PFSK-1 (cell line): ENCODE data around the gene TCIRG1.

ENCODE experiments used
- FOXP2 ChIP-seq: optimal IDR thresholded peaks from 2 replicates; pipeline ENCODE3; 2011; ENCODE audit warnings: borderline replicate concordance, control low read depth, inconsistent platforms; ENCODE audit not compliant: insufficient read depth; ENCODE audit errors: extremely low read length, extremely low read depth
- POLR2AphosphoS5 ChIP-seq: IDR thresholded peaks from 2 replicates; pipeline ENCODE4 v1.6.1; 2012; ENCODE audit warnings: low read depth, mild to moderate bottlenecking, control low read depth, low read length, moderate library complexity
- SIN3A ChIP-seq: IDR thresholded peaks from 2 replicates; pipeline ENCODE4 v1.6.1; 2012; ENCODE audit warnings: mild to moderate bottlenecking, low read length, moderate library complexity, borderline replicate concordance; ENCODE audit not compliant: insufficient read depth
- TAF1 ChIP-seq: IDR thresholded peaks from 2 replicates; pipeline ENCODE4 v1.6.1; 2012; ENCODE audit warnings: low read length, control low read depth, borderline replicate concordance; ENCODE audit not compliant: insufficient read depth
- TF ChIP-seq, protein P1 (sequence below), 2 experiments: IDR thresholded peaks; 2 replicates each; pipeline versions ENCODE4 v1.6.1 to v1.8.0; 2011 to 2012; ENCODE audit warnings: low read depth in 2 of 2, low read length in 2 of 2, control low read depth in 1 of 2, inconsistent platforms in 1 of 2, mild to moderate bottlenecking in 1 of 2, moderate library complexity in 1 of 2; ENCODE audit not compliant: insufficient read depth in 1 of 2

TCIRG1 gene

GRCh38 chr11:68011051-68011943, 27.5 kb upstream of the TCIRG1 start:
- TF ChIP-seq POLR2AphosphoS5: no peak
- TF ChIP-seq, protein P1, sequence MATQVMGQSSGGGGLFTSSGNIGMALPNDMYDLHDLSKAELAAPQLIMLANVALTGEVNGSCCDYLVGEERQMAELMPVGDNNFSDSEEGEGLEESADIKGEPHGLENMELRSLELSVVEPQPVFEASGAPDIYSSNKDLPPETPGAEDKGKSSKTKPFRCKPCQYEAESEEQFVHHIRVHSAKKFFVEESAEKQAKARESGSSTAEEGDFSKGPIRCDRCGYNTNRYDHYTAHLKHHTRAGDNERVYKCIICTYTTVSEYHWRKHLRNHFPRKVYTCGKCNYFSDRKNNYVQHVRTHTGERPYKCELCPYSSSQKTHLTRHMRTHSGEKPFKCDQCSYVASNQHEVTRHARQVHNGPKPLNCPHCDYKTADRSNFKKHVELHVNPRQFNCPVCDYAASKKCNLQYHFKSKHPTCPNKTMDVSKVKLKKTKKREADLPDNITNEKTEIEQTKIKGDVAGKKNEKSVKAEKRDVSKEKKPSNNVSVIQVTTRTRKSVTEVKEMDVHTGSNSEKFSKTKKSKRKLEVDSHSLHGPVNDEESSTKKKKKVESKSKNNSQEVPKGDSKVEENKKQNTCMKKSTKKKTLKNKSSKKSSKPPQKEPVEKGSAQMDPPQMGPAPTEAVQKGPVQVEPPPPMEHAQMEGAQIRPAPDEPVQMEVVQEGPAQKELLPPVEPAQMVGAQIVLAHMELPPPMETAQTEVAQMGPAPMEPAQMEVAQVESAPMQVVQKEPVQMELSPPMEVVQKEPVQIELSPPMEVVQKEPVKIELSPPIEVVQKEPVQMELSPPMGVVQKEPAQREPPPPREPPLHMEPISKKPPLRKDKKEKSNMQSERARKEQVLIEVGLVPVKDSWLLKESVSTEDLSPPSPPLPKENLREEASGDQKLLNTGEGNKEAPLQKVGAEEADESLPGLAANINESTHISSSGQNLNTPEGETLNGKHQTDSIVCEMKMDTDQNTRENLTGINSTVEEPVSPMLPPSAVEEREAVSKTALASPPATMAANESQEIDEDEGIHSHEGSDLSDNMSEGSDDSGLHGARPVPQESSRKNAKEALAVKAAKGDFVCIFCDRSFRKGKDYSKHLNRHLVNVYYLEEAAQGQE (IDR thresholded peaks at IDR 0.05; ENCODE audit: insufficient read depth in 1 of 2, low read depth in 2 of 2, low read length in 2 of 2): no peak
- no peak for TF ChIP-seq FOXP2
- TF ChIP-seq SIN3A: no peak
- no peak for TF ChIP-seq TAF1

DNA sequence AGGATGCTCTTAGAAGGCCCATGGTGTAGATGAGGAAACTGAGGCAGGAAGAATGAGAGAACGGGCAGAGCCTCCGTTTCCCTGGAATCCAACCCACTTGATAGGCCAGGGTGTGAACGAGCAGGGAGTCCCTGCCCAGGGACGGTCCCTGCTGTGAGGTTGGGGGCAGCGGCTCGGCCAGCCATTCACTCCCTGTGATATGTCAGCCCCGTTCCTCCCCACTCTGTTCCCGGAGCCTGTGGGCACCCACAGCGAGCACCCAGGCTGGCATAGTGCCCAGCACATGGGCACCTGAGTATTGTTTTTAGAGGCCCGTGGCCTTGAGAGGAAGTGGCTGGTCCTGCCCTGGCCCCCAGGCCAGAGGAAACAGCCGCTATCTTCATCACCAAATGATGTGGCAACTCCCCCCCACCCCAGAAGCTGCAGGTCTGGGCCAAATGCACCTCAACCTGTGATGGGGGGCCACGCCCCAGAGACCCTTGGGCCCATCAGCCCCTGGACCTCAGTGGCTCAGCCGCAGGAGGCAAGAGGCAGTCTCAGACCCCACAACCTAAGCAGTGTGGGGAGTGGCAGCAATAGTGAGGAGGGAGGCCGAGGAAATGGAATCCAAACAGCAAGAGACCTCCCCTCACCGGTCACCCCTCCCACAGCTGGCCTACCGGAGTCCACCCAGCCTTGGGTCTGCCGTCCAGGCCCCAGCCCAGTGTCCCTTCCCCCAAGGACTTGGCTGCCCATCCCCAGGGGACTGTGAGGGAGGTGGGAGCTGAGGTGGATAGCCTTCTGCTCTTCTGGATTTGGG, 26.6 kb upstream of the TCIRG1 start:
- no peak for TF ChIP-seq TAF1

- TF ChIP-seq SIN3A: no peak
- no peak for TF ChIP-seq FOXP2
- no peak for TF ChIP-seq TAF1
- TF ChIP-seq, protein P1 (IDR thresholded peaks at IDR 0.05; ENCODE audit: insufficient read depth in 1 of 2, low read depth in 2 of 2, low read length in 2 of 2): no peak
- TF ChIP-seq POLR2AphosphoS5: no peak
These were observed 25.8 kb upstream of the TCIRG1 start for GRCh38 chr11:68012843-68013610.

DNA sequence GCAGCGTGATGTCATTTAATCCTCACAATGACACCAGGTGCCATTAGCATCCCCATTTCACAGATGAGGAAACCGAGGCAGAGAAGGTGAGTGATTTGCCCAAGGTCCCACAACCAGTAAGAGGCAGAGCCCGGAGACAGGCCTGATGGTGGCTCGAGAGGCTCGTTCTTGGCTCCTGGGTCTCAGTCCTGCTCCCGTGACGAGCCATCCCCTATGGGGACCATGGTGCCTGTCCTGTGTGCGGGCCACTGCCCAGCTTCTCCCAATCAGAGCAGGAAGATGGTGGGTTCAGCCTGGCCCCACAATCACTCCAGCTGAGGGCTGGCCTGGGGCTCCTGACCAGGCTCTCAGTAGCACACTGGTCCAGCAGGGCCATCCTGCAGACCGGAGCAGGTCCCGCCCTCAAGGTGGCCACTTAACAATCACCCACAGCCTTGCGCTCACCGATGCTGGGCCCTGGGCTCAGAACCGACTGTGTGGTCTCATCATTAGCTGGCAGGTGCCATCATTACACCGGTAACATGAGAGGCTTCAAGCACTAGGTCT, 25.1 kb upstream of the TCIRG1 start:
- TF ChIP-seq FOXP2: no peak
- TF ChIP-seq, protein P1 (IDR thresholded peaks at IDR 0.05; ENCODE audit: insufficient read depth in 1 of 2, low read depth in 2 of 2, low read length in 2 of 2): no peak
- no peak for TF ChIP-seq SIN3A
- TF ChIP-seq TAF1: no peak
- no peak for TF ChIP-seq POLR2AphosphoS5
